Measurements from ENCODE around the gene RGS6.
"Not testable (repeated sequence)": the region's sequence is repeated elsewhere in the genome, so short reads cannot be mapped to it uniquely, and the experiment has no call there.

RGS6 gene

GRCh38 chr14:71932229-71932981, at the start of gene RGS6:
Gene RGS6 (plus strand): TSS chr14:71932429.
- Histone ChIP-seq H3K4me3 (peak within 1 kb of the TSS in 6 of 7 experiments; percentile 12 to 46 (median 23)), H3K27ac (peak within 1 kb of the TSS in 2 of 21 experiments; percentile 45 to 63)

GRCh38 chr14:71883094-71883493, 49.1 kb upstream of the RGS6 start:
- Histone ChIP-seq H3K27ac (no peak overlapping the region), H3K4me3 (no peak overlapping the region)

DNA sequence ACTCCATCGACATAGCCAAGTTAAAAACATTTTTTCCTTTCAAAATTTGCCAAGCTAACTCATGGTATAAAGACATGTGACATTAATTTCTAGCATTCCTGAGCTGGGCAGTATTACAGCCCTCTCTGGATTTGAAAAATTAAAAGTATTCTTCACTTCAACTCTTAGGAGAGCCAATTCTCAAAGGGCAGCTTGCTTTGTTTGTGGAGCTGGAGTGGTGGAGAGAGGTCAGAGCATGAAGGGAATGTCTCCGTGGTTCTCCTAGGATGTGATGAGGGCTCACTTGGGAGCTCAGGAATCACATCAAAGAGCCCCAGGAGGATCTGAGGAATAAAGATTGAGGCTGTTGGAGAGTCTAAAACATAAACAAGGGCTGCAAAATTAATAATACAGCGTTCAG, 46.9 kb upstream of the RGS6 start:
- H3K27ac ChIP-seq, result peak overlapping the region in 1 of 21 experiments; percentile 33
- no peak overlapping the region for H3K4me3 ChIP-seq

- not testable (repeated sequence) for H3K4me3 ChIP-seq, H3K27ac ChIP-seq
These were observed 44.4 kb upstream of the RGS6 start for GRCh38 chr14:71887802-71888201.

DNA sequence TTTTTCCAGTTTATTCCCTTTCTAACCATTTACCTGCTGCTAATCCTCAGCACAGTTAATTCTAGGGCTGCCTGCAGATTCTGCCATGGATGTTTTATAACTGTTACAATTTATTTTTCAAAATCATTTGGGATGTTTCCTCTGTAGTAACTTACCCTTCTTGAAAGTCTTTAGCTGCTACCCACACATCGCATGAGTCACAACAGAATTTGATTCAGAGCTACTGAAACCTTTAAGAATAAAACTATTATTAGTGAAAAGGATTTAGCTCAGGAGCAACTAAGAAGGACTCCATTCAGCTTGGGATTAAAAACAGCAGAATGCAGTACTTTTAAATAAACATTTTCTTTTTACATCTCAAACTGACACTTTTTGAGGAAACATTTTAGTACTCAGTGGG, 41.7 kb upstream of the RGS6 start:
- H3K27ac ChIP-seq, result no peak overlapping the region
- H3K4me3 ChIP-seq, result no peak overlapping the region

DNA sequence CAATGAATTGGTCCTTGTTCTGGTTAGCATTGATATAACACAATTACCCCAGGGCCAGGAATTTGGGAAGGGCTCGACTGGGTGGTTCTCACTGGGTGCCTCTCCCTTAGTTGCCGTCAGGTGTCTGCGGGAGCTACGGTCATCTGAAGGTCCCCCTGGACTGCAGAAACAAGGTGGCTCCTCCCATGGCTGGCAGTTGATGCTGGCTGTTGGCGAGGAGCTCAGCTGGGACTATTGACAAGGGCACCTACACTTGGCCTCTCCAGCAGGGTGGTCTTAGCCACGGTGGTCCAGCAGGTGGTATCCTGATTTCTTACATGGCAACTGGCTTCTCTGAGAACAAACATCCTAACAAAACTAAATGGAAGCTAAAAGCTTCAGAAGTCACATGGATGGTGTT, 41.0 kb upstream of the RGS6 start:
- H3K4me3 ChIP-seq, result no peak overlapping the region
- H3K27ac ChIP-seq, result no peak overlapping the region

- H3K4me3 ChIP-seq, result no peak overlapping the region
- no peak overlapping the region for H3K27ac ChIP-seq
These were observed 40.3 kb upstream of the RGS6 start for GRCh38 chr14:71891970-71892369.

DNA sequence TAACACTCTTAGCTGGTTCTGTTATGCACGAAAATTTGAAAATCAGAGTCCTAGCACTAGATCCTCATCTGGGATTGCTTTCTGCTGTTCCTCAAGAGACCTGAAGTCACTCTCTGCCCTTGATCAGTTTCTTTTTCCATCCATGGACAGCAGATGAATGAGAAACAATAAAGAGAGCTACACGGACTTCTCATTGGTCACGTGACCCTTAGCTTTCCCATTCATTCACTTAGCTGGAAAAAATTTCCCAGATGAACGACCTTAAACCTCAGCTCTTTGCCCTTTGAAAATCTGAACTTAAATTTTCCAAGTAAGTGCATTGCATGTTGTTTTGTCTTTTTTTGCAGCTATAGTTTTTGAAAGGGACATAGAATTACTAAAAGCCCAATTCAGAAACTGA, 27.2 kb upstream of the RGS6 start:
- no peak overlapping the region for H3K4me3 ChIP-seq
- no peak overlapping the region for H3K27ac ChIP-seq

DNA sequence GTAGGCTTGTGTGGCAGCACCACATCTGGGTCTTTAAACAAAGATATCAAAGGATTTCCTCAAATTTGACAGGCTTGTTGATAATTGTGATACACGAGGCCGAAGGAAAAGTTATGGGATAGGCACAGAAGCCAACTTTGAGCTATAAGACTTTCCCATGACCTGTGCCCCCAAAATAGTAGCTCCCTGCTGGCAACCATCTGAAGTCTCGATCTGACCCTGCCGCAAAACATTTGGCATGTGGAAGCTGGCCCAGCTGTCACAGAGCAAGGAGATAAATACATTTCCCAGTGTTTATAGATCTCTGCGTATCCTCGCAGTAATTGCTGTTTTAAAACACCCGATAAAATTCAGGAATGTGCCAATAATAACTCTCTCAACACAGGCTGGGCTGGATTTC, 26.4 kb upstream of the RGS6 start:
- Histone ChIP-seq H3K4me3 (no peak overlapping the region), H3K27ac (peak overlapping the region in 1 of 21 experiments; percentile 23)

- no peak overlapping the region for H3K27ac ChIP-seq
- H3K4me3 ChIP-seq, result no peak overlapping the region
These were observed 24.3 kb upstream of the RGS6 start for GRCh38 chr14:71907793-71908515.

GRCh38 chr14:71911669-71912068, 20.6 kb upstream of the RGS6 start:
- H3K4me3 ChIP-seq, result no peak overlapping the region
- no peak overlapping the region for H3K27ac ChIP-seq

GRCh38 chr14:71913342-71913741, 18.9 kb upstream of the RGS6 start:
- no peak overlapping the region for H3K27ac ChIP-seq

GRCh38 chr14:71918955-71919354, 13.3 kb upstream of the RGS6 start:
- Histone ChIP-seq H3K27ac (no peak overlapping the region), H3K4me3 (no peak overlapping the region)

More at GRCh38 chr14:71913342-71913741, 18.9 kb upstream of the RGS6 start:
- H3K4me3 ChIP-seq, result no peak overlapping the region

GRCh38 chr14:71923513-71923912, 8.7 kb upstream of the RGS6 start:
- Histone ChIP-seq H3K27ac (no peak overlapping the region), H3K4me3 (no peak overlapping the region)

GRCh38 chr14:71931492-71932228, 569 bp upstream of the RGS6 start:
- H3K4me3 ChIP-seq, result peak overlapping the region in 4 of 7 experiments; percentile 12 to 46 (median 35)
- H3K27ac ChIP-seq, result peak overlapping the region in 1 of 21 experiments; percentile 45

DNA sequence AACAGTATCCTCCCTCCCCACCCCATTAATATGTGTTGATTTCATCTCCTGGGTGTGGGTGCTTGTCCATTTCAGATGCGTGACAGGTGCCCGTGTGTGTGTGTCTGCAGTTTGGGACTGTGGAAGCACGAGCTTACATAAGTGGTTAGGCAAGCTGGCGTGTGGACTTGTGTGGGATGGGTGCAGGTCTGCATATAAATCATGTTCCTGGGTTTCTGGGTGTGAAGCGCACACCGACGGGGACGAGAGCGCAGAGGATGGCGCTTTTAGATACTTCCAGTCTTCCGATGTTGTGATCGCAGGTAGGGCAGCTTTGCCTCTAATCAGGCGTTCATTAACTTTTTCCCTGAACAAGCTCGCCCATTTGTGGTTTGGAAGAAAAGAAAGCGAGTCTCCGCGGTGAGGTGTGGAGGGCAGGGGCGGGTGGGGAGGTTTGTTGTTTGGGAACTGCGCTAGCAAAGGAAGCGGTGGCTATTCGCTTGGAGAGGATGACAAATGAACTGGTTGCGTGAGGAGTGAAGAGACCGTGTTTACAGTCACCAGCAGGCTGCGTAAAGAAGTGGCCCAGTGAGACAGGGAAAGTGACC, 865 bp downstream of the RGS6 start:
- peak overlapping the region in 1 of 21 experiments; percentile 45 for H3K27ac ChIP-seq
- peak overlapping the region in 3 of 7 experiments; percentile 32 to 46 (median 38) for H3K4me3 ChIP-seq

DNA sequence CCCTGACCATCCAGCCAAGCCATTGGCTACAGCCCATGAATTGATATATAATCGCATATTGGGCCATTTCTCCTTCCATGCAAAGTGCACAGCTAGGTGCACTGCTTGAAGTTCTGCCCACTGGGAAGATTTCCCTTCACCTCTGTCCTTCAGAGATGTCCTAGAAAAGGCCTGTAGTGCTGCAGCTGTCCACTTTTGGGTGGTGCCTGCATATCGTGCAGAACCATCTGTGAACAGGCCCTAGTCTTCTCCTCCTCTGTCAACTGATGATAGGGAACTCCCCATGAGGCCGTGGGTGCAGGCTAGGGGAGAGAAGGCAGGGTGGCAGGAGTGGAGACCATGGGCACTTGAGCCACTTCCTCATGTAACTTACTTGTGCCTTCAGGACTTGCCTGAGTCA, 6.0 kb downstream of the RGS6 start:
- H3K4me3 ChIP-seq, H3K27ac ChIP-seq: not testable (repeated sequence)

- not testable (repeated sequence) for H3K27ac ChIP-seq, H3K4me3 ChIP-seq
These were observed 7.1 kb downstream of the RGS6 start for GRCh38 chr14:71939344-71939743.

GRCh38 chr14:71940500-71940899, 8.3 kb downstream of the RGS6 start:
- H3K27ac ChIP-seq, H3K4me3 ChIP-seq: not testable (repeated sequence)

- not testable (repeated sequence) for H3K4me3 ChIP-seq, H3K27ac ChIP-seq
These were observed 9.4 kb downstream of the RGS6 start for GRCh38 chr14:71941616-71942015.
